ENCODE data around the gene KCTD1. TPM values are rescaled to one million over a fixed set of nuclear protein-coding genes. Genes with fewer than 3 reads are reported as not detected.

Gene KCTD1
- total and polyA plus RNA-seq, 2 of the 8 experiments (the other 6 are each of a cell fraction or from before 2014, with no cell fraction given), result 7.7 to 14.0 TPM

GRCh38 chr18:26455639-26456038 is 92.7 kb downstream of the KCTD1 start (continued):
- no peak for TF ChIP-seq RFX5 (IDR thresholded peaks at IDR 0.05; ENCODE audit: borderline replicate concordance, low read depth, low read length)
- TF ChIP-seq RBBP5 (IDR thresholded peaks at IDR 0.05; ENCODE audit: borderline replicate concordance, low read depth, low read length), result no peak
- TF ChIP-seq POU5F1 (IDR thresholded peaks at IDR 0.05; ENCODE audit: low read depth, low read length), result no peak
- no peak for TF ChIP-seq EP300 (IDR thresholded peaks at IDR 0.05; ENCODE audit: borderline replicate concordance in 1 of 2, low read depth in 2 of 2, low read length in 2 of 2)
- TF ChIP-seq HDAC2 (IDR thresholded peaks at IDR 0.05; ENCODE audit: borderline replicate concordance in 1 of 2, low read depth in 2 of 2, low read length in 2 of 2), result no peak

Data from H1 (cell line).